ENCODE results near the gene GNG13. TPM values are rescaled to one million over a fixed set of nuclear protein-coding genes. Genes with fewer than 3 reads are reported as not detected.

Gene GNG13
- total RNA-seq, 1 donor from 2014 or later = not detected

DNA sequence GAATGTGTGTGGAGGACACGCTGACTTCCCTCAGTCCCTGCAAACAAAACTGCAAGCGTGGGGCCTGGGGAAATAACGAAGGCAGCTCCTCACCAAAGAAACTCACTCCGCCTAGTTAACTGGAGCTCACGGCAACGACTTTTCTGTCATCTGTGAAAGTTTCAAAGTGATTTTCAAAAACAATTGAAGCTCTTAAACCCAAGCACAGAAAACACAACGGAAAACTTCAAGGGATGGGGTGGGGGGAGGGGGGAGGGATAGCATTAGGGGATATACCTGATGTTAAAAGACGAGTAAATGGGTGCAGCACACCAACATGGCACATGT, 3.2 kb upstream of the GNG13 start:
- Histone ChIP-seq H3K27me3 (ENCODE audit: control insufficient read depth, insufficient read depth, low read length) (peaks cover 55% of the 10 kb centered on the region), H3K4me3 (ENCODE audit: low read depth, low read length) (no peak overlapping the region), H3K36me3 (ENCODE audit: control insufficient read depth, insufficient read depth, low read length) (no peaks in the 10 kb centered on the region)
- no peak for TF ChIP-seq CTCF (IDR thresholded peaks at IDR 0.05; ENCODE audit: insufficient read depth, low read length, poor library complexity, severe bottlenecking)
- DNase-seq (ENCODE audit: low read depth) = no peak

GRCh38 chr16:802914-803753, 2.6 kb upstream of the GNG13 start:
- peaks cover 55% of the 10 kb centered on the region for H3K27me3 ChIP-seq (ENCODE audit: control insufficient read depth, insufficient read depth, low read length)
- no peaks in the 10 kb centered on the region for H3K36me3 ChIP-seq (ENCODE audit: control insufficient read depth, insufficient read depth, low read length)
- DNase-seq (ENCODE audit: low read depth) = no peak
- H3K4me3 ChIP-seq (ENCODE audit: low read depth, low read length) = no peak overlapping the region
- no peak for TF ChIP-seq CTCF (IDR thresholded peaks at IDR 0.05; ENCODE audit: insufficient read depth, low read length, poor library complexity, severe bottlenecking)

GRCh38 chr16:802461-802860, 1.9 kb upstream of the GNG13 start:
- no peak overlapping the region for H3K4me3 ChIP-seq (ENCODE audit: low read depth, low read length)
- no peaks in the 10 kb centered on the region for H3K36me3 ChIP-seq (ENCODE audit: control insufficient read depth, insufficient read depth, low read length)
- H3K27me3 ChIP-seq (ENCODE audit: control insufficient read depth, insufficient read depth, low read length) = peaks cover 55% of the 10 kb centered on the region
- no peak for TF ChIP-seq CTCF (IDR thresholded peaks at IDR 0.05; ENCODE audit: insufficient read depth, low read length, poor library complexity, severe bottlenecking)
- no peak for DNase-seq (ENCODE audit: low read depth)

- no peak for TF ChIP-seq CTCF (IDR thresholded peaks at IDR 0.05; ENCODE audit: insufficient read depth, low read length, poor library complexity, severe bottlenecking)
- peaks cover 55% of the 10 kb centered on the region for H3K27me3 ChIP-seq (ENCODE audit: control insufficient read depth, insufficient read depth, low read length)
- no peak for DNase-seq (ENCODE audit: low read depth)
- H3K36me3 ChIP-seq (ENCODE audit: control insufficient read depth, insufficient read depth, low read length) = no peaks in the 10 kb centered on the region
- H3K4me3 ChIP-seq (ENCODE audit: low read depth, low read length) = no peak overlapping the region
These were observed 1.2 kb upstream of the GNG13 start for GRCh38 chr16:801584-802363.

- TF ChIP-seq CTCF (IDR thresholded peaks at IDR 0.05; ENCODE audit: insufficient read depth, low read length, poor library complexity, severe bottlenecking) = no peak
- H3K36me3 ChIP-seq (ENCODE audit: control insufficient read depth, insufficient read depth, low read length) = no peaks in the 10 kb centered on the region
- H3K4me3 ChIP-seq (ENCODE audit: low read depth, low read length) = no peak overlapping the region
- peaks cover 55% of the 10 kb centered on the region for H3K27me3 ChIP-seq (ENCODE audit: control insufficient read depth, insufficient read depth, low read length)
- no peak for DNase-seq (ENCODE audit: low read depth)
These were observed 439 bp upstream of the GNG13 start for GRCh38 chr16:800834-801511.

Data from kidney epithelial cell (primary cell).